NAMALWA (cell line): ENCODE measurements around the gene TBL1Y.
"Not testable (repeated sequence)": the region's sequence is repeated elsewhere in the genome, so short reads cannot be mapped to it uniquely, and the experiment has no call there.

Experiments used
- DNase-seq: peaks from one replicate; pipeline ENCODE4 v3.0.0-alpha.2; 2015; ENCODE audit warnings: low spot score

The TBL1Y gene

DNA sequence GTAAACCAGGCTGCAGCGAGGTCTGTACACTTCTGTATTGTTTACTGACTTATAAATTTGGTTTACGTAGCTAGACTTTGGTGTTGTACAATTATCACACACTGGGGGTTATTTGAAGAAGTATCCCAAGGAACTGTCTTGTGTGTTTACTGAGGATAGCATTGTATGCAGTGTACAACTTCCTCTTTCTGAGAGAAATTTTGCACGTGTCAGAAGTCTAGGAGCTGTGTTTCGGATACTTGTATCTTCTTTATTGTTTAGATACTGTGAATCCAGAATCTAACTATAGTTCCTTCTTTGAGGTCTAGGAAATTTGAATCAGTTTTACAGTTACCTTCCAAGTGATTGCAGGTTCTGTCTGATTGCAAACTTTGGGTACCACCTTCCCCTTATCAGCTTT is 64.5 kb downstream of the TBL1Y start:
- no peak for DNase-seq

DNA sequence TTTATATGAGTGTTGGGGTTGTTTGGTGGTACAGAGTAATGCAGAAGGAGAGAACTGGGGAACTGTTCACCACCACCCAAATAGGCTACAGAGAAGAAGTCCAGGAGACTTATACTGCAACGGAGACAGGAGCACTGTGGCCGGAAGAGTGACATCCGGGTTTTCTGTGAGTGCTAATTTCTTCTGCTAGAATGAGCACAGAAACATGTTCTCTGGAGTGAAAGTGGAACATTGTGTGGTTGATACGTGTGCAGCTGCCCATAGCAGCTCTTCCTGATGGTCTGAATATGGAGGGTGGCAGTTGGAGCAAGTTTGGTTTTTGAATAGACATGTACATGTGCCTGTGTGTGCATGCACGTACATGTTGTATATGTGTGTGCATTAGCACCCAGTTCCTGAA is 67.3 kb downstream of the TBL1Y start:
- DNase-seq, result no peak

DNA sequence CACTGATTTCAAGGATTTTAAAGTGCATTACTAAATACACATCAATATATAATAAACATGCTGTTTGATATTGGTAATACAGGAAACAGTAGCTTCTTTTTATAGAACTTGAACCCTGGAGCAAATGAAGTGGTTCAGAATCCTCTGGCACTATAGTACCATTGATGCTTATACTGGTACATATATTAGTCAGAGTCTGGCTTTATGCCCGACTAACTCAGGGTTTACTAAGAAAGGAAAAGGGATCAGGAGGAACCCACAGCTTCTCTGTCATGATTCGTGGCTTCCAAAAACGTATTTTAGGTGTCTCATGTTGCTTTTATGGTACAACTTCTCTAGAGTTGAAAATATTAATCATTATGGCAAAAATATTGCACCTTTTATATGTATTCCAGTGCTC is 72.7 kb downstream of the TBL1Y start:
- DNase-seq, result no peak

DNA sequence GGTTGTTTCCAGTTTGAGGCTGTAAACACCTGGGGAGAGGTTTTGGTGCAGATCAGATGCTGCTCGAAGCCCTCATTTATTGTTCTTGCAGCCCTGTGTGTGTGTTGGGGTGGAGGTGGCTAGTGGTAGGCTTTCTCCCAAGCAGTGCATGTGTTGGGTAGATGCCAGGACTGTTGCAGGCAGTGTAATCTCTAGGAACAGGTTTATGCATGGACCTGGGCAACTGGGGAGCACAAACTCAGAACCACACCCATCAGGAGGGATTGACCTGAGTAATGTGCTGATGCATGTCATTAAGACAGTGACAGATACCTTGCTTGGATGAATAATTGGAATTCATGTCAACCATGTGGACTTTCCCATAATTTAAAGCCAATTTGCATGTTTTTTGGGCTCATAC is 77.3 kb downstream of the TBL1Y start:
- no peak for DNase-seq

DNA sequence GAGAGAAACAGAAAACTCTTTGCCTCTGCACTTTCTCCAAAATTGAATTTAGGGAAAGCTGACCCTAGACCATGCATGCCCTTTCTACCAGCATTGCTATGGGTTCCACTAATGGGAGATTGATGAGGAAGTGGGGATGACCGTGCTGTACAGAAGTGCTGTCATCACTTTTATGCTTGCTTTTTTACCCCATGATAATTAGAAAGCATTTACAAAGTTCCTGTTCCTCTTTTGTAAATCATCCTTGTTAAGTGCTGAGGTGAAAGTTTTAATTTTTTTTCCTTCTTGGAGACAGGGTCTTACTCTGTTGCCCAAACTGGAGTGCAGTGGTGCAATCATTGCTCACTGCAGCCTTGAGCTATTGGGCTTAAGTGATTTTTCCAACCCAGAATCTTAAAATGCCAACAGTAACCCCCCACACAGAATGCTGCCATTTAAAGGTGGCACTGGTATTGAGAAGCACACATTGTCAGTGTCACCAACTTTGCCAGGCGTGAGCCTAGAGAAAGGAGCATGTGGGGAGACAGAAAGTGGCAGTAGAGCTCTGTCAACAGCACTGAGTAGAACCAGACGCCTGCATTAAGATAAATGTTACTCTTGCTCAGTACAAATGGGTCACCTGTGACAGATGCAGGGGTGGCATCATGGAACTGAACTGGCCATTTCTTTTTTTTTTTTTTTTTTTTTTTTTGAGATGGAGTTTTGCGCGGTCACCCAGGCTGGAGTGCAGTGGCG is 79.6 kb downstream of the TBL1Y start:
- DNase-seq, result no peak

DNA sequence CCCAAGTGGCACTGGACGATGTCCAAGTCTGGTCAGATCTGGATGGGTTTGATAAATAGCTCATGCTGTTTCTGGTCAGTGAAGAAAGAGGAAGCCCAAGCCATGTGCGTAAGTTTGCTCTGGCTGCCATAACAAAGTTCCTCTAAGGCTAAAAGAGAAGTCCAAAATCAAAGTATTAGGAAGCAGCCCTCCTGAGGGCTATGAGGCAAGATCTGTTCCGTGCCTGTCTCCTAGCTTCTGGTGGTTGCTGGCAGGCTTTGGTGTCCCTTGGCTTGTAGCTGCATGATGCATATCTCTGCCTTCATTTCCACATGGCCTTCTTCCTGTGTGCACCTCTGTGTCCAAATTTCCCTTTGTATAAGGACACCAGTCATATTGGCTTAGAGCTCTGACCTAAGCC is 81.5 kb downstream of the TBL1Y start:
- no peak for DNase-seq

DNA sequence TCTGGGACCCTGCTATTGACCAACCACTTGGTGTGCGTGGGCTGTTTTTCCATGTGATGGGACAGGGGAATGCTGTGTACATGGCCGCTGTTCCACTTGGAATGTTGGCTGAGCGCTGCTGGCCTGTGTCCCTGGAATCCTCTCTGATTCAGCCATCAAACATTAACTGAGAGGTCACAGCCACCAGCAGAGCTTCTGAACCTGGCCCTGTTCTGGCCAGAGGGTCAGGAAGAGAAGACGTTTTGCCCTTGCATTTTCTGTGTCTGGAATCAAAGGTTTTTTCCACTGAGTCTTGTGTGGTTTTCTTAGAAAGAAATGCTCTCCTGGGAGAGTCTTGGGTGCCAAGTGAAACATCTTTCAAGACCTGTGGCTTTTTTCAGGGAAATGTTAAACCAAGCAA is 85.5 kb downstream of the TBL1Y start:
- DNase-seq, result no peak

DNA sequence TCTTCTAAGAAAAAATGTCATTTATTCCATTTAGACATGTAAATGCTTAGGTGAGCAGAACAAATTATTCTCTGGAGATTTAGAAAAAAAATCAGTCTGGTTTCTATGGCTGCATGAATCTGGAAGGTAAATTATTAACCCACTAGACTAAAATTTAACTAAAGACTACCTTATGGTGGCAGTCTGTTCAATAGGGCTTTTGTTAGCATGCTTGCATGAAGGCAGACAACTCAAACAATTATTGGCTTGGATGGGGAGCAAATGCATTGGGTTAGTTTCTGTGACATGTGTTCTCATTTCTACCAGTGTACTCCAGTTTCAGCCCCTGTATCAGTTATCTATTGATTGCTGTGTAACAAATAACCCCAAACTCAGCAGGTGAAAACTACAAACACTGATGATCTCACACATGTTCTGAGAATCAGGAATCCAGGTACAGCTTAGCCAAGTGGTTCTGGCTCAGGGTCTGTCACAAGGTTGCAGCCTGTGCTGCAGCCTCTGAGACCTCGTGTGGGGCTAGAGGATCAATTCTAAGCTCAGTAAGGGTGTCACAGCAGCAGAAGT is 87.1 kb downstream of the TBL1Y start:
- DNase-seq, result no peak

DNA sequence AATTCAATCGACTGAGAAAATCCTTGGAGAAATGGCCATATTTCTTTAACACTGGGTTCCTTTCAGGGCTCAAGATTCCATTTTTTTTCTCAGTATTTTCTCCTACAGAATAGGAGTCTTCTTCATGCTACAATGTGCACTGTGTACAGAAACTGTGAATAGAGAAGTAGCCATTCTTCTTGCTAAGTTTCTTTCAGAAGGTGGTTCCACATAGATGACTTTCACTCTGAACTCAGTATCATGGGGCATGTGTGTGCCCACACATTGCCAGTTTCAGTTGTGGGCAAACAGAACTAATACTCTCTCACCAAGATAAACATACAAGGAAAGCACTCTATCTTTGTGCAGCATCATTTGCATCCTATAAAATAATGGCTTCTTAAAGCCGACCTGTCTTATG is 89.4 kb downstream of the TBL1Y start:
- DNase-seq, result no peak

DNA sequence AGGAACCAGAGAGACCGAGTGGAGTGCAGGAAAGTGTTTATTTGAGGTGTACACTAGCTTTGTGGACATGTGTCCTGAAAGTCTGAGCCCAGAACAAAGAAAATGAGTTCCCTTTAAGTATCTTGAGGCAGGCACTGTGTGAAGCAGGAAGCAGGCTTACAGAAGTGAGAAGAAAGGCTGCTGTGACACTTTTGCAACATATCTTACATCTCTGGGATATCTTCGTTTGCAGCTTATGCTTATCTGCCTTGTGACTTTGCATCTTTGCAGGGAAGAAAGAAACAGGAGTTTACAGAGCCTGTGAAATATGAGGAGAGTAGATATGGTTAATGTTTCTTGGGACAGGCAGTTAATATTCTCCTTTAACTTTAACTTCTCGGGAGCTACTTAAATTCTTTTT is 92.1 kb downstream of the TBL1Y start:
- DNase-seq, result no peak

DNA sequence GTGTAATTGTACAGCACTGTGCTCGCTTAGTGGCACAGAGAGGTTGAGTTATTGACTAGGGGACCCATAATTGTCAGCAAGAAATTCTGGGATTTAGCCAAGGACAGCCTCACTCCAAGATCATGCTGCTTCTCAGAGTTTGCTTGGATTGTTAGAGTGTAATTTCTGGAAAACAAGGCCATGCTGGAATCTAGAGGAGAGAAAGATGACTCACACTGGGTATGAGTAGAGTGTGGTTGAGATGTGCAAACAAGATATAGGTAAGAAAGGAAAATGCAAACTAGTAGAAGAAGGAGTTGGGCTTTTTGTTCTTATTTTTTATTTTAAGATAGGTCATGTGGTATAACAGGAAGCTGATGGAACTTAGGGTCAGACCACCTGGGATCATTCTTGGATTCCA is 97.4 kb downstream of the TBL1Y start:
- no peak for DNase-seq

DNA sequence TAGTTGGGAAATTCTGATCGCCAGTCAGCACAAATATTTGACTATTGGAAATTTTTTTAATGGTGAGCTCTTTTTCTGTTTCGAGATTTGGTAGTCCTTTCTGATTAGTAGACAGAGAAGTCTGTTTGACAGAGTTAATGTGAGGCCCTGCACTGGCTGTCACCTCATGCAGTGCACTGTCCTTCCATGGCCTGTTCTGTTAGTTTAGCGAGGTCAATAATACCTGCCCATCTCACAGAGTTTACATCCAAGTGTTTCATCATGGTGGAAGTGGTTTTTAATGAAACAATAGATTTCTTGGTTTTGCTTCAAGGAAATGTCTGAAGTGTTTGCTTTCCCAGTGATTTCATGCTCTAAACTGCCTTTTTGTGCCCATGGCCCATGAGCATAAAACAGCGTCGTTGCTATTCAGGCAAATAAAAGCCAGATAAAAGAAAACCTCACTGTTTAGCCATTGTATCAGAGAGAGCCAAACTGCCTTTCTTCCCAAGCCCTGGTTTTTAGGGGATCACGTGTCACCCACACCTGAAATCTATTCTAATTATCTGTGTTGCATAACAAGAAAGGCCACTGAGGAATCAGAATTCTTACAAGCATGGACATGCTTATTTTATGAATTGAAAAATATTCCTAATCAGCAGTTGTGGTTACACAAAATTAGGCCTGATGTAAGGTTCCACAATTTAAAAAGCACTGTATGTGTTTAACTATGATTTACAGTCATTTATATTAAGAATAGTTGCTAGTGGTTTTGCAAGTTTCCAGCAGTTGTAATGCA is 98.3 kb downstream of the TBL1Y start:
- no peak for DNase-seq

DNA sequence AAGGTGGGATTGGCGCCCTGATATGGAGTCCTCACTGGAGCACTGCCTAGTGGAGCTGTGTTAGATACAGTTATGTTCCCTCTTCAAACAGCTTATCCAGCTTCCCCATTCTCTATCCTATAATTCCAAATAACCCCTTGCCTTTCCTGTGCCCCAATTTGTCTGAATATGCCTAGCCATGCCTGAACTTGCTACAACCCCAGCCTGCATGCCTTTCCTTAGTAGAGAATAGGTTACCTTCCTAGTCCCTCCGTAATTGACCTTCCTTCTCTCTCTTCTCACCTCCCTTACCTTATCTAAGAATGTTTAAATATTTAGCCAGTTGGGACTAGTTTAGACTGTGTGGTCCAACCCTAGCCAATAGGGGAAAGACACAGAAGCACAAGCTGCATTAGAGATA is 102.6 kb downstream of the TBL1Y start:
- DNase-seq, result no peak

DNA sequence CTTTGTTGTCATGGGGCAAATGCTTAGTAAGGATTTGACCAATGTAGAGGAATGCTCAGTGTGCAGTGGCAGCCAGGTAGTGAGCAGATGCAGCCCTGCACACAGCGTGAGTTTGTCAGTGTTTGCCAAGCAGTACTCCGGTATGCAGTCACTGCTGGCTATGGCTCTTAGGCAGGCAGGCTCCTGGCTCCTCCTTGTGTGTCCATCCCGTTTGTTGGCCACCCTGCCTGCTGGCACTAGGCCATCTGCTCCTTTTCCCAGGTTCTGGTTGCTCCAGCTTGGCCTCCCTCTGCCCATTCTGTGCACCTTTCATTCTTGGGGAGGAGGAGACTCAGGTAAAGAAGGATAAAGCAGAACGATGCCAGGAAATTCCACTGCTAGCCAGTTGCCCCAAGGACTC is 106.0 kb downstream of the TBL1Y start:
- no peak for DNase-seq

DNA sequence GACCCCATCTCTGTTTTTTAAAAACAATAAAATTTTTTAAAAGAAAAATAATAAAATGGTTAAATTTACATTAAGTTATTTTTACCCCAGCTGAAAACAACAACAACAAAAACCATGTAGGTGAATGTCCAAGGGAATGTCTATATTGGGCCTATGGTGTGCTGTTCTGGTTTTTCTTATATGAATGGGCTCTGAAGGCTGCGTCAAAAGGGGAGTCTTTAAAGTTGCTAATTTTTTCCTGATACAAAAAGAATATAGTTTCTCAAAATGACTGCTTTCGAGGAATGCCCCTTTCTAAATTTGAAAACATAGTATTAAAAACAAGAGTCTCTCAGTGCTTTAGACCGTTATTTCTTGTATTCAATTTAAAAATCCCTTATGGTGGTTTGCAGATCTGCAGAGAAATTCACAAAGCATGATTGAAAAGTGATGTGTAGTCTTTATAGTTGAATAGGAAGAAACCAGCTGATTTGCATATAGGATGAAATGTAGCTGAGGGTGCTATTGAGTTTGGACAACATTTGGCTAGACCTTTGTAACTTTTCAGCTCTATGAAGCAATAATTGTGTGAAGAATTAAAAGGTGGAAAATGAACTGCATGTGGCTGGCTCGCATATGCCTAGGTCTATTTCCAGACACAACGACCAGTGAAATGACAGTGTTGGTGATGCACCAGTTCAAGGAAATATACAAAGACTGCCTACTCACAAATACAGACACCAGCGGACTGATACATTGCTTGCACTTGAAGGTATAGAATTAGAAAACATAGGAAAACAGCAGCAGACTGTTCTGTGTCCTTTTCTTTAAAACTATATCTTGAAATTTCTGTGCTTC is 107.0 kb downstream of the TBL1Y start:
- no peak for DNase-seq

DNA sequence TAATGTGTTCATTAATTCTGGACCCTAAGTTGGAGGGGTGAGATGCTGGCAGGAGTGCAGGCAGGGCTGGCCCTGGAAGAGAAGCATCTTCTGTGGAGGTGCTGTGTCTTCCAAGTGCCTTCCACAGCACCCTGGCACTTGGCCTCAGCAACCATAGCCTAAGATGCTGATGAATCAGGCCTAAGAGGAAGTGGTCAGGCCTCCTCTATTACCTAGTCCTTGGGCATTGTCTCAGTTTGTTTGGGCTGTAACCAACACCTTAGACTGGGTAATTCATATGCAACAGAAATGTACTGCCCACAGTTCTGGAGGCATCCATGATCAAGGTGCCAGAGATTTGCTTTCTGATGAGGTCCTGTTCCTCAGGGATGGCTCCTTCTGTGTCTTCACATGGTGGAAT is 128.5 kb downstream of the TBL1Y start:
- no peak for DNase-seq

DNA sequence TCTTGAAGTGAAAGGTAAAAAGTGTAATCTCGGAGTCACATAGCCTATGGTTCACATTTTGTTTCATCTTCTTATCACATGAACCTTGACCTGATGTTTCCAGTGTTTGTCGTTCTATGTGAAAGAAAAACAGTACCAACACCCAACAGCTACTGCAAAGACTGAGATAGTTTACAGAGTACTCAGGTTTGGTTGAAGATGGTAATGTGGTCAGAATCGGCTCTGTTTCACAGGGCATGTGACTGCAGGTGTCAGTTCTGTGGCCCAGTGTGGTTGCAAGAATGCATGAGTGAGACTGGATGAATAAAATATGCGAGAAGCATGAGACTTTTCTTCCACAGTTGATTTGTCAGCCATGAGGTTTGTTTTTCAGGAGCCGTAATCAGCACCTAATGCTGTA is 130.2 kb downstream of the TBL1Y start:
- DNase-seq, result no peak

DNA sequence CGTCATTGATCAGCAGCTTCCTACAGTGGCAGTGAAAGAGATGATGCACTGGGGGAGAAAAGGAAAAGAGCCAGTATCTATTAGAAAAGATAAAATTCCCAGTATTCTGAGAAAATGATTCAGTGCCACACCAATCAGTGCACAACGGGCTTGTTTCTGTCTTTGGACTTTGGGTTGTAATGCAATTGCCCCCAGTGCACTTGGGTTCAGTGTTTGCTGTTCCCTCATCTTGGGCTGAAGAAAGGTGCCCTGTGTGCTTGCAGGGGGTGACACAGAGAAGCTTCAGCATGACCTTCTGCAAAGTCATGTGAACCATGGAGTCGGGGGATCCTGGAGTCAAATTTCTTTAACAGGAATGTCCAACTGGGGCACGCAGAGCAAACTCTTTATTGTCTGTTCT is 131.5 kb downstream of the TBL1Y start:
- no peak for DNase-seq

DNA sequence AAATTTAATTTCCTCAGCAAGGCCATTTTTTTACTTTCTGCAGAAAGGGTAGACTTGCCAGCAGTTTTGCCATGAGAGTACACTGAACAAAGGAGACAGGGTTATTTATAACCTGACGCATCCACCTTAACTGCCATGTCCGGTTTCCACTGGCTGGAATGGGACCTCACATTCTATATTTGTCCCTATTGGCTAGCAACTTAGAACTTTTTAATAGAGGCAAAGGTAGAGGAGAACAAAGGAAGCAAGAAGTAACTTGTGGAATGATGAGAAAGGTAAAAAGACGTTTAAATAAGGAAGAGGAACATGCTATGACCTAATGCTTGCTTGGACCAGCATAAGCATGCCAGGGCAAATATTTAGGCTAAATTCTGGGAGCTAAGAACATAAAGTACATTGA is 142.0 kb downstream of the TBL1Y start:
- DNase-seq, result not testable (repeated sequence)

DNA sequence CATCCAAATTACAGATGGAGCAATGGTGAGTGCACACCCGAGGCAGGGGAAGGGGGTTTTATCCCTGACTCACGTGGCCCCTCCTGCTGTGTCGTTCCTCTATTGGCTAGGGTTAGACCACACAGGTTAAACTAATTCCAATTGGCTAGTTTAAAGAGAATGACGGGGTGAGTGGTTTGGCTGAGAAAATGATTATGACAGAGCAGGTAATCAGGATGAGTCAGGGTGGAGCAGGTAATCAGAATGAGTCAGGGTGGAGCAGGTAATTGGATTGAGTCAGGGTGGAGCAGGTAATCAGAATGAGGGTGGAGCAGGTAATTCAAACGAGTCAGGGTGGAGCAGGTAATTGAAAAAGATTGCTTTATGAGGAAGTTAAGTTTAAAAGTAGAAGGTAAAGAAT is 146.4 kb downstream of the TBL1Y start:
- DNase-seq, result no peak

DNA sequence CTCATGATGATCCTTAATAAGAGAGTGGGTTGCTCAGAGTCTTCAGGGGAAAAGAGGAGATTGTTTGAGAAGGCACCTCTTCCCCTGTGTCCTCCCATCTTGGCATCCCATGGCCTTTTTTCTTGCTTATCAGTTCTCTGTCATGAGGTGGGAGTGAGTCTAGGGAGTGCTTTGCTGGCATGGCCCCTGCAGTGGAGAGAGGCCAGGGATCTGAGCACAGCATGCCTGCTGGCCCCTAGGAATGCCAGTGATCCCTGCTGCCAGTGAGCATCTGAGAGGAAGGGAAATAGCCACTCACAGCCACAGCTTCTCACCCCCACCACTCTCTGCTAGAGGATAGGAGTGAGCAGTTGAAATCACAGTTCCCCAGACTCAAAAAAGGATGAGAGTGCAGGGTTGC is 168.2 kb downstream of the TBL1Y start:
- DNase-seq, result no peak

DNA sequence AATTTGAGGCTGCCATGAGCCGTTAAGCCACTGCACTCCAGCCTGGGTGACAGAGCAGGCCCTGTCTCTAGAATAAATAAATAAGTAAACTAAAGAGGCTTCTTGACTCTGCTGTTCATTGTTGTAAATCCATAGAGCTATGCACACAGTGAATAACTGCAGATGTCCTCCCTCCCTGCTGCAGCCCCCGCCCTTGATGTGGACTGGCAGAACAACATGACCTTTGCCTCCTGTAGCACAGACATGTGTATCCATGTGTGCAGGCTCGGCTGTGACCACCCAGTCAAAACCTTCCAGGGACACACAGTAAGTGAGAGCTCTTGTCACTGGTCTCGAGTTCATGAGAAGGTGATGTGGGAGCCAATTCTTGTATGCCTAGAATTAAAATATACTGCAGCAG is 170.1 kb downstream of the TBL1Y start:
- DNase-seq, result not testable (repeated sequence)

DNA sequence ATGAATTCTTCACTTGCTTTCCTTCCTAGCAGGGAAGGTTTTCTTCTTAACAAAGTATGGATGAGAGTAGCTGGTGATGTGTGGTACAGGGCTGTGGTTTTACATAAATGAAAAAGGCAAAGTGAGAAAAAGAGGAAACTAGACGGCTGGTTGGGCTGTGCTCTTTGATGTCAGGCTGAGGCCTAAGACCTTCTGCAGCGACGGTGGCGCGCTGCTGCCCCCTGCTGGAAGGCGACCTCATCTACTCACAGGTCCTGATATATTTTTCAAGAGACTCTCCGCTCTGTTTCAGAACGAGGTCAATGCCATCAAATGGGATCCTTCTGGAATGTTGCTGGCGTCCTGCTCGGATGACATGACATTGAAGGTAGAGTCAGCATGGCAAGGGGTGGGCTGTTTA is 175.1 kb downstream of the TBL1Y start:
- no peak for DNase-seq
